ENCODE data around the gene COPA. TPM values are rescaled to one million over a fixed set of nuclear protein-coding genes. Genes with fewer than 3 reads are reported as not detected.

COPA gene
- total and polyA plus RNA-seq, 10 of the 15 experiments (the other 5 are each of a cell fraction or from before 2014, with no cell fraction given), result 53.7 to 180 (median 123) TPM

- TF ChIP-seq, protein P1, sequence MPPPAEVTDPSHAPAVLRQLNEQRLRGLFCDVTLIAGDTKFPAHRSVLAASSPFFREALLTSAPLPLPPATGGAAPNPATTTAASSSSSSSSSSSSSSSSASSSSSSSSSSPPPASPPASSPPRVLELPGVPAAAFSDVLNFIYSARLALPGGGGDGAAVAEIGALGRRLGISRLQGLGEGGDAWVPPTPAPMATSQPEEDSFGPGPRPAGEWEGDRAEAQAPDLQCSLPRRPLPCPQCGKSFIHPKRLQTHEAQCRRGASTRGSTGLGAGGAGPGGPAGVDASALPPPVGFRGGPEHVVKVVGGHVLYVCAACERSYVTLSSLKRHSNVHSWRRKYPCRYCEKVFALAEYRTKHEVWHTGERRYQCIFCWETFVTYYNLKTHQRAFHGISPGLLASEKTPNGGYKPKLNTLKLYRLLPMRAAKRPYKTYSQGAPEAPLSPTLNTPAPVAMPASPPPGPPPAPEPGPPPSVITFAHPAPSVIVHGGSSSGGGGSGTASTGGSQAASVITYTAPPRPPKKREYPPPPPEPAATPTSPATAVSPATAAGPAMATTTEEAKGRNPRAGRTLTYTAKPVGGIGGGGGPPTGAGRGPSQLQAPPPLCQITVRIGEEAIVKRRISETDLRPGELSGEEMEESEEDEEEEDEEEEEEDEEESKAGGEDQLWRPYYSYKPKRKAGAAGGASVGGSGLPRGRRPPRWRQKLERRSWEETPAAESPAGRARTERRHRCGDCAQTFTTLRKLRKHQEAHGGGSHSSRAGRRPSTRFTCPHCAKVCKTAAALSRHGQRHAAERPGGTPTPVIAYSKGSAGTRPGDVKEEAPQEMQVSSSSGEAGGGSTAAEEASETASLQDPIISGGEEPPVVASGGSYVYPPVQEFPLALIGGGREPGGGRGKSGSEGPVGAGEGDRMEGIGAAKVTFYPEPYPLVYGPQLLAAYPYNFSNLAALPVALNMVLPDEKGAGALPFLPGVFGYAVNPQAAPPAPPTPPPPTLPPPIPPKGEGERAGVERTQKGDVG (CRISPR knock-in tag; IDR thresholded peaks at IDR 0.05), result no peak
- TF ChIP-seq KAT2A (conservative IDR thresholded peaks at IDR 0.05; ENCODE audit: control insufficient read depth, low read depth, low read length) (no peak), IKZF1 (conservative IDR thresholded peaks at IDR 0.05) (no peak)
Observed at GRCh38 chr1:160308451-160309184, 34.4 kb downstream of the COPA start (continued).

- peaks cover 21 to 43% of the 10 kb centered on the region in 2 experiments for H3K36me3 ChIP-seq (ENCODE audit: control insufficient read depth in 2 of 2, insufficient read depth in 2 of 2, low read length in 1 of 2)
- ChIA-PET RAD21 (ENCODE audit: unreplicated experiment) (interaction anchor here (1.3 to 1.4 kb wide), 2 partner anchors 55 to 114 kb away, joined by 3 to 4 read pairs; no protein-coding TSS in a partner anchor), CTCF (interaction anchor here (1.0 to 3.9 kb wide), 2 partner anchors 16 to 56 kb away, joined by 3 to 17 read pairs; no protein-coding TSS in a partner anchor), POLR2A (interaction anchor here (0.5 kb wide), 1 partner anchor 13 kb away, joined by 4 read pairs; no protein-coding TSS in a partner anchor), SMC1A (ENCODE audit: uncharacterized antibody, unreplicated experiment) (interaction anchor here (1.4 to 3.0 kb wide), 3 partner anchors 16 to 55 kb away, joined by 3 to 7 read pairs (median 7); no protein-coding TSS in a partner anchor)
- H3K4me1 ChIP-seq (ENCODE audit: control insufficient read depth, insufficient read depth, low read length), result no peaks in the 10 kb centered on the region
- intact Hi-C loops (cut with micrococcal nuclease; ENCODE audit: unreplicated experiment) (no loop called here), in situ Hi-C loops (cut with MboI) (no loop called here)
- FAIRE-seq, result no peak
- no peak overlapping the region for H3K9ac ChIP-seq (ENCODE audit: control insufficient read depth, insufficient read depth, low read length)
- H3K9me3 ChIP-seq (replicated peaks; ENCODE audit: control insufficient read depth, insufficient read depth, low read length), result no peaks in the 10 kb centered on the region
- ATAC-seq, result no peak
- no peak overlapping the region for H3K4me3 ChIP-seq
- no peak for DNase-seq (ENCODE audit: low read depth, low spot score)
- WGBS (ENCODE audit: insufficient coverage, insufficient replicate concordance, low lambda C conversion rate, missing lambda C conversion rate), result 69% methylated on average over 13 of the region's 13 CpGs
- H3K79me2 ChIP-seq (ENCODE audit: control insufficient read depth, insufficient read depth, low read length), result no peaks in the 10 kb centered on the region
- H2AFZ ChIP-seq (ENCODE audit: control insufficient read depth, low read depth, low read length), result no peak overlapping the region
- no peaks in the 10 kb centered on the region for H4K20me1 ChIP-seq (ENCODE audit: control insufficient read depth, insufficient read depth)
- H3K27ac ChIP-seq (ENCODE audit: control insufficient read depth, insufficient read depth), result no peak overlapping the region
- BruUV-seq (replicated peaks), result no TSS peak
- H3K27me3 ChIP-seq (replicated peaks in 1 of 2; ENCODE audit: control insufficient read depth in 2 of 2, insufficient read depth in 2 of 2, low read length in 1 of 2), result no peaks in the 10 kb centered on the region
- no peak overlapping the region for H3K4me2 ChIP-seq (ENCODE audit: control insufficient read depth, insufficient read depth)
- no peak for TF ChIP-seq KDM1A (IDR thresholded peaks at IDR 0.05; ENCODE audit: borderline replicate concordance)
- TF ChIP-seq, protein P2, sequence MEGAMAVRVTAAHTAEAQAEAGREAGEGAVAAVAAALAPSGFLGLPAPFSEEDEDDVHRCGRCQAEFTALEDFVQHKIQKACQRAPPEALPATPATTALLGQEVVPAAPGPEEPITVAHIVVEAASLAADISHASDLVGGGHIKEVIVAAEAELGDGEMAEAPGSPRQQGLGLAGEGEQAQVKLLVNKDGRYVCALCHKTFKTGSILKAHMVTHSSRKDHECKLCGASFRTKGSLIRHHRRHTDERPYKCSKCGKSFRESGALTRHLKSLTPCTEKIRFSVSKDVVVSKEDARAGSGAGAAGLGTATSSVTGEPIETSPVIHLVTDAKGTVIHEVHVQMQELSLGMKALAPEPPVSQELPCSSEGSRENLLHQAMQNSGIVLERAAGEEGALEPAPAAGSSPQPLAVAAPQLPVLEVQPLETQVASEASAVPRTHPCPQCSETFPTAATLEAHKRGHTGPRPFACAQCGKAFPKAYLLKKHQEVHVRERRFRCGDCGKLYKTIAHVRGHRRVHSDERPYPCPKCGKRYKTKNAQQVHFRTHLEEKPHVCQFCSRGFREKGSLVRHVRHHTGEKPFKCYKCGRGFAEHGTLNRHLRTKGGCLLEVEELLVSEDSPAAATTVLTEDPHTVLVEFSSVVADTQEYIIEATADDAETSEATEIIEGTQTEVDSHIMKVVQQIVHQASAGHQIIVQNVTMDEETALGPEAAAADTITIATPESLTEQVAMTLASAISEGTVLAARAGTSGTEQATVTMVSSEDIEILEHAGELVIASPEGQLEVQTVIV (IDR thresholded peaks at IDR 0.05; ENCODE audit: borderline replicate concordance, partially characterized antibody), result no peak
- TF ChIP-seq ZNF622 (IDR thresholded peaks at IDR 0.05), result no peak
- TF ChIP-seq WRNIP1 (IDR thresholded peaks at IDR 0.05; ENCODE audit: borderline replicate concordance, low read depth, low read length), result no peak
- TF ChIP-seq, protein P3, sequence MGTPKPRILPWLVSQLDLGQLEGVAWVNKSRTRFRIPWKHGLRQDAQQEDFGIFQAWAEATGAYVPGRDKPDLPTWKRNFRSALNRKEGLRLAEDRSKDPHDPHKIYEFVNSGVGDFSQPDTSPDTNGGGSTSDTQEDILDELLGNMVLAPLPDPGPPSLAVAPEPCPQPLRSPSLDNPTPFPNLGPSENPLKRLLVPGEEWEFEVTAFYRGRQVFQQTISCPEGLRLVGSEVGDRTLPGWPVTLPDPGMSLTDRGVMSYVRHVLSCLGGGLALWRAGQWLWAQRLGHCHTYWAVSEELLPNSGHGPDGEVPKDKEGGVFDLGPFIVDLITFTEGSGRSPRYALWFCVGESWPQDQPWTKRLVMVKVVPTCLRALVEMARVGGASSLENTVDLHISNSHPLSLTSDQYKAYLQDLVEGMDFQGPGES (IDR thresholded peaks at IDR 0.05), result no peak
- TF ChIP-seq MTA2 (IDR thresholded peaks at IDR 0.05; ENCODE audit: low read depth), result no peak
- TF ChIP-seq EP300 (IDR thresholded peaks at IDR 0.05; ENCODE audit: borderline replicate concordance in 1 of 2, control insufficient read depth in 1 of 2, low read depth in 2 of 2, low read length in 2 of 2), result no peak
- TF ChIP-seq KLF5 (IDR thresholded peaks at IDR 0.05; ENCODE audit: partially characterized antibody), result no peak
- no peak for TF ChIP-seq IKZF2 (IDR thresholded peaks at IDR 0.05)
- TF ChIP-seq ZNF217 (IDR thresholded peaks at IDR 0.05), result no peak
- no peak for TF ChIP-seq ESRRA (IDR thresholded peaks at IDR 0.05; ENCODE audit: low read length)
Observed at GRCh38 chr1:160307118-160307791, 35.8 kb downstream of the COPA start.

All from GM12878 (cell line).